Esophagus muscularis mucosa (tissue), 4 donors: ENCODE data around the gene TRAPPC3L. TPM values are rescaled to one million over a fixed set of nuclear protein-coding genes. Genes with fewer than 3 reads are reported as not detected.

Source experiments
- DNase-seq: peaks from one replicate; pipeline ENCODE4 v3.0.0-alpha.2; 2017; ENCODE audit errors: extremely low spot score
- H3K27ac ChIP-seq, 4 donors: fragments of 200-600 bp; sonication (generic); replicated peaks in 1 of 4; 1 replicate in 3 of 4; 2 replicates in 1 of 4; pipeline ENCODE4 v1.5.1; 2016 to 2019; ENCODE audit warnings: mild to moderate bottlenecking in 1 of 4
- H3K27me3 ChIP-seq, 4 donors: fragments of 200-600 bp; sonication (generic); one replicate each; pipeline versions ENCODE4 v1.5.1 to v1.6.0; 2016 to 2019
- H3K36me3 ChIP-seq, 4 donors: fragments of 200-600 bp; sonication (generic); one replicate each; pipeline ENCODE4 v1.5.1; 2016 to 2019
- H3K4me1 ChIP-seq, 4 donors: fragments of 200-600 bp; sonication (generic); one replicate each; pipeline ENCODE4 v1.5.1; 2016 to 2019
- H3K4me3 ChIP-seq, 4 donors: fragments of 200-600 bp; sonication (generic); 1 replicate in 2 of 4; 2 replicates in 2 of 4; pipeline ENCODE4 v1.5.1; 2016 to 2019; ENCODE audit warnings: mild to moderate bottlenecking in 4 of 4, moderate library complexity in 1 of 4
- H3K9me3 ChIP-seq, 4 donors: fragments of 200-600 bp; sonication (generic); 1 replicate in 3 of 4; 2 replicates in 1 of 4; pipeline ENCODE4 v1.5.1; 2016 to 2019
- EP300 ChIP-seq: sonication (generic); formaldehyde crosslinking; IDR thresholded peaks from one replicate; pipeline ENCODE4 v1.6.1; 2017; ENCODE audit warnings: antibody characterized with exemption
- POLR2A ChIP-seq: fragments of 450-650 bp; IDR thresholded peaks from one replicate; pipeline ENCODE4 v1.6.1; 2017; ENCODE audit warnings: antibody characterized with exemption, moderate library complexity, mild to moderate bottlenecking, low read depth
- POLR2AphosphoS5 ChIP-seq, 2 donors: sonication (generic); formaldehyde crosslinking; IDR thresholded peaks; one replicate each; pipeline ENCODE4 v1.6.1; 2017; ENCODE audit warnings: antibody characterized with exemption in 2 of 2
- WGBS: methylation state at CpG from one replicate; pipeline ENCODE4 v1.1.5; 2018; 5-methylcytosine and 5-hydroxymethylcytosine counted together
- intact Hi-C: fragments of 100-400 bp; cut with DNase I; formaldehyde crosslinking; loops from one replicate; pipeline ENCODE4 v1.15.1; 2023
- total RNA-seq, 4 donors: library from RNA; depleted of rRNA; stranded (reverse); fragments of >200 nt; gene quantifications; one replicate each; pipeline versions ENCODE4 v1.1.0 to v1.2.1, GENCODE V29; 2016
- TF ChIP-seq, protein P1 (sequence below), 3 experiments: fragments of 200-600 bp in 2 of 3; fragments of 450-650 bp in 1 of 3; sonication (generic) in 2 of 3; IDR thresholded peaks; one replicate each; pipeline ENCODE4 v1.5.1; 2017 to 2019; ENCODE audit warnings: antibody characterized with exemption in 3 of 3, mild to moderate bottlenecking in 2 of 3, moderate library complexity in 1 of 3

TRAPPC3L gene
- total RNA-seq, 4 donors from 2014 or later = 0.42 TPM; not detected in 3

DNA sequence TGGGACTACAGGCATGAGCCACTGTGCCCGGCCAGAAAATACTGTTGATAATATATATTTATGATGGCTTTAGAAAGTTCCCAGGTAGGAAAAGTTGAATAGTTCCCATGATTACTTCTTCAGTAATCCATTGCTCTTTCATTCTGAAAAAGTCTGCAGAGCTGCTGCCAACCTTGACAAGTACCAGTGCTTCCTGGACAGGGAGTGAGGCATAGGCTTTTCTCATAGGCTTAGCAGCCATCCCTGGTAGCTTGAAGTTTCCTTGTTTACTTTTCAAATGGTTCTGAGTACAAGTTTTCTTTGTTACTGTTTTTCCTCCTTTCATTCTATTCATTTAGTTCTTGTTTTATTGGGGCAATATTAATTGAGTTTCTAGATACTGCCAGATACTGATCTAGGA lies 33.7 kb upstream of the TRAPPC3L start:
- 100% methylated on average over 1 of the region's 1 CpG for WGBS
- no peaks in the 10 kb centered on the region for H3K27me3 ChIP-seq
- TF ChIP-seq POLR2A = no peak
- TF ChIP-seq, protein P1, sequence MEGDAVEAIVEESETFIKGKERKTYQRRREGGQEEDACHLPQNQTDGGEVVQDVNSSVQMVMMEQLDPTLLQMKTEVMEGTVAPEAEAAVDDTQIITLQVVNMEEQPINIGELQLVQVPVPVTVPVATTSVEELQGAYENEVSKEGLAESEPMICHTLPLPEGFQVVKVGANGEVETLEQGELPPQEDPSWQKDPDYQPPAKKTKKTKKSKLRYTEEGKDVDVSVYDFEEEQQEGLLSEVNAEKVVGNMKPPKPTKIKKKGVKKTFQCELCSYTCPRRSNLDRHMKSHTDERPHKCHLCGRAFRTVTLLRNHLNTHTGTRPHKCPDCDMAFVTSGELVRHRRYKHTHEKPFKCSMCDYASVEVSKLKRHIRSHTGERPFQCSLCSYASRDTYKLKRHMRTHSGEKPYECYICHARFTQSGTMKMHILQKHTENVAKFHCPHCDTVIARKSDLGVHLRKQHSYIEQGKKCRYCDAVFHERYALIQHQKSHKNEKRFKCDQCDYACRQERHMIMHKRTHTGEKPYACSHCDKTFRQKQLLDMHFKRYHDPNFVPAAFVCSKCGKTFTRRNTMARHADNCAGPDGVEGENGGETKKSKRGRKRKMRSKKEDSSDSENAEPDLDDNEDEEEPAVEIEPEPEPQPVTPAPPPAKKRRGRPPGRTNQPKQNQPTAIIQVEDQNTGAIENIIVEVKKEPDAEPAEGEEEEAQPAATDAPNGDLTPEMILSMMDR (IDR thresholded peaks at IDR 0.05) = no peak
- TF ChIP-seq POLR2AphosphoS5 (IDR thresholded peaks at IDR 0.05) = no peak
- TF ChIP-seq EP300 = no peak
- H3K9me3 ChIP-seq = no peaks in the 10 kb centered on the region
- H3K27ac ChIP-seq = no peak overlapping the region
- peaks cover under 1 to 26% (median 18%) of the 10 kb centered on the region in 4 donors for H3K4me1 ChIP-seq
- H3K4me3 ChIP-seq = no peak overlapping the region
- intact Hi-C loops = no loop called here
- H3K36me3 ChIP-seq = peaks cover 0 to 52% (median 31%) of the 10 kb centered on the region in 4 donors
- DNase-seq = no peak

DNA sequence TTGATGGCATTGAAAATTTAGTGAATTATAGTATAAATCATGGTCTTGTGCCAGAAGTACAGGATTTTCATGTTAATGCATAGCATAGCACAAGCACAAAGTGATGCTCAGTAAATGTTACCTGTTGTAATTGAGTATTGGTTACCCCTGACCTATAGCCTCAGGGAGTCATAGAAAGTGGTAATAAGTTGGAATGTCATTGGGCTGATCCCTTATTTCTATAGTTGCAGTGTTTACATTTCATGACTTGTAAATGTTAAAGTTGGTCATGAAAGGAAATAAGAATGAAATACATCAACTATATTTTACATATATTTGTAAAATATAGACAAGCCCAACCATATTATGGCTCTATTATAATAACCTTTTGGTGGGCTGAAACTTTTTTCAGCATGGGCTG lies 32.9 kb upstream of the TRAPPC3L start:
- H3K4me3 ChIP-seq = no peak overlapping the region
- no peaks in the 10 kb centered on the region for H3K9me3 ChIP-seq
- peaks cover 0 to 45% (median 27%) of the 10 kb centered on the region in 4 donors for H3K36me3 ChIP-seq
- no peak overlapping the region for H3K27ac ChIP-seq
- no peak for DNase-seq
- intact Hi-C loops = no loop called here
- TF ChIP-seq, protein P1 (IDR thresholded peaks at IDR 0.05) = no peak
- TF ChIP-seq POLR2A (no peak), POLR2AphosphoS5 (IDR thresholded peaks at IDR 0.05) (no peak), EP300 (no peak)
- peaks cover 9 to 34% (median 26%) of the 10 kb centered on the region in 4 donors for H3K4me1 ChIP-seq
- no peaks in the 10 kb centered on the region for H3K27me3 ChIP-seq

DNA sequence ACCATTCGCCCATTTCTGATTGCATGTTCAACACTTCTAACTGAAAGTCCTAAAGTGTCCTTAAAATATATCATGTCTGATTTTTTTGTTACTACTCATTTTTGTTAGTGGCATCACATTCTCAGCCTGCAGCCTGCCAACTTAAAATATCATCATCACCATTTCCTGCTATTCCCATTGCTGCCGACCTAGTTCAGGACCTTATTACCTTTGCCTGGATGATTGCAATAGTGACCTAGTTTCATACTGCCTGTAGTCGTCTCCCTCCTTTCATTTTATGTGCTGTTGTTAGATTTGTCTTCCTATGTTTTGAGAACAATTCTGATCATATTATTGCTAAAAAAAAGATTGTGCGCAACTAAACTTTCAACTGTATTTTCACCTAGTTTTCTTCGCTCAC lies 32.0 kb upstream of the TRAPPC3L start:
- intact Hi-C loops = no loop called here
- DNase-seq = no peak
- peaks cover 0 to 45% (median 22%) of the 10 kb centered on the region in 4 donors for H3K36me3 ChIP-seq

DNA sequence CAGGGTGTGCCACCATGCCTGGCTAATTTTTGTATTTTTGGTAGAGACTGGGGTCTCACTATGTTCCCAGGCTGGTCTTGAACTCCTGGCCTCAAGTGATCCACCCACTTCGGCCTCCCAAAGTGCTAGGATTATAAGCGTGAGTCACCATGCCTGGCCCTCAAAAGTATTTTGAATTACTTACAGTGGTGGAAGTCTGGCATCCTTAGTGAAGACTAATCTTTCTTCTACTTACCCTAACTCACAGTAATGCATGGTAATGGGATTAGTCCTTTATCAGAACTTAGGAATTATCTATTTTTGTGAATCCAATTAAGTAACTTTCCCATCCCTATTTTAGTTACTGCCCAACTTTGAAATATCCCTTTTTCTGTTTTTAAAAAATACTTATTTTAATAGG lies 29.7 kb upstream of the TRAPPC3L start:
- Histone ChIP-seq H3K4me3 (no peak overlapping the region), H3K36me3 (peaks cover 0 to 30% (median 14%) of the 10 kb centered on the region in 4 donors), H3K9me3 (no peaks in the 10 kb centered on the region), H3K27ac (no peak overlapping the region), H3K4me1 (peaks cover 27 to 54% (median 40%) of the 10 kb centered on the region in 4 donors), H3K27me3 (no peaks in the 10 kb centered on the region)
- TF ChIP-seq, protein P1 (IDR thresholded peaks at IDR 0.05) = no peak
- no peak for TF ChIP-seq POLR2AphosphoS5 (IDR thresholded peaks at IDR 0.05)
- TF ChIP-seq POLR2A = no peak
- no peak for TF ChIP-seq EP300
- no peak for DNase-seq
- intact Hi-C loops = no loop called here
- 82% methylated on average over 2 of the region's 2 CpGs for WGBS

More for the DNA sequence above, 32.0 kb upstream of the TRAPPC3L start:
- Histone ChIP-seq H3K4me1 (peaks cover 17 to 43% (median 34%) of the 10 kb centered on the region in 4 donors), H3K9me3 (no peaks in the 10 kb centered on the region), H3K27me3 (no peaks in the 10 kb centered on the region), H3K4me3 (no peak overlapping the region), H3K27ac (no peak overlapping the region)
- TF ChIP-seq EP300 = no peak
- WGBS = 86% methylated on average over 5 of the region's 5 CpGs

DNA sequence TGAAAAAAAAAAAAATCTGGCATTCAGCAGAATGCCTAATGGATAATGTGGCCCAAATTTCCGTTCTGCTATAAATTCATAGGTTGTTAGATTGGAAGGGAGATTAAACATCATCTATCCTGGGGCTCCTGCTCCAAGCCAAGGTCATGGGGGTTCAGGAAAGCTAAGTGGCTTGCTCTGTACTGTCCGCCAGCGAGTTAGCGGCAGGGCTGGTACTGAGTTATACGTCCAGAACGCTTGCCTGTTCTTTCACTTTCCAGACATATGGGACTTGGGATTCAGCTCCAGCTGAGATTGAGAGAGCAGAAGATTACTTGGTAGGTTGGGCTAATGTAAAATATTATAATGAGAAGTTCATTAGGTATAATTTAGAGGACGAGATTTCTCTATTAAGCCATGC lies 26.7 kb upstream of the TRAPPC3L start:
- peak overlapping the region; percentile 84 to 91 (median 86) for H3K27ac ChIP-seq
- intact Hi-C loops = no loop called here
- 7% methylated on average over 6 of the region's 7 CpGs for WGBS

More for the DNA sequence above, 26.7 kb upstream of the TRAPPC3L start:
- TF ChIP-seq, protein P1 (IDR thresholded peaks at IDR 0.05) = no peak
- TF ChIP-seq POLR2A = no peak
- no peaks in the 10 kb centered on the region for H3K9me3 ChIP-seq
- H3K4me1 ChIP-seq = peaks cover 25 to 53% (median 39%) of the 10 kb centered on the region in 4 donors
- H3K4me3 ChIP-seq = peak overlapping the region; percentile 74 to 86 (median 80)
- no peaks in the 10 kb centered on the region for H3K27me3 ChIP-seq
- DNase-seq = no peak
- peaks cover 0 to 24% (median 13%) of the 10 kb centered on the region in 4 donors for H3K36me3 ChIP-seq
